Measurements from ENCODE around the gene GLS. TPM values are rescaled to one million over a fixed set of nuclear protein-coding genes. Genes with fewer than 3 reads are reported as not detected.
"Not testable (repeated sequence)": the region's sequence is repeated elsewhere in the genome, so short reads cannot be mapped to it uniquely, and the experiment has no call there.

The GLS gene
- total RNA-seq, 6 experiments from 2014 or later = 191 to 431 (median 201) TPM

GRCh38 chr2:190881598-190882410 lies 1.2 kb downstream of the GLS start:
- TF ChIP-seq CTCF (IDR thresholded peaks at IDR 0.05) = no peak
- Mint-ChIP-seq H3K36me3 (ENCODE audit: low read depth) (peaks cover 40% of the 10 kb centered on the region), H3K4me1 (ENCODE audit: low read depth) (peaks cover 20% of the 10 kb centered on the region), H3K9me3 (peaks cover 3% of the 10 kb centered on the region; the same call in 1 of the 2 replicates), H3K4me3 (peak overlapping the region; percentile 95), H3K27ac (peak overlapping the region; percentile 93), H3K27me3 (ENCODE audit: insufficient read depth) (peaks cover 8% of the 10 kb centered on the region)
- DNase-seq = peak; percentile 67

GRCh38 chr2:190882411-190882766 lies 1.8 kb downstream of the GLS start:
- Mint-ChIP-seq H3K4me3 (peak overlapping the region; percentile 95), H3K9me3 (peaks cover 3% of the 10 kb centered on the region; the same call in 1 of the 2 replicates), H3K27me3 (ENCODE audit: insufficient read depth) (peaks cover 8% of the 10 kb centered on the region), H3K4me1 (ENCODE audit: low read depth) (peaks cover 21% of the 10 kb centered on the region), H3K36me3 (ENCODE audit: low read depth) (peaks cover 40% of the 10 kb centered on the region), H3K27ac (peak overlapping the region; percentile 93)
- no peak for DNase-seq
- TF ChIP-seq CTCF (IDR thresholded peaks at IDR 0.05) = no peak

GRCh38 chr2:190882856-190883582 lies 2.4 kb downstream of the GLS start:
- Mint-ChIP-seq H3K4me1 (ENCODE audit: low read depth) (peaks cover 27% of the 10 kb centered on the region), H3K4me3 (peak overlapping the region; percentile 95), H3K36me3 (ENCODE audit: low read depth) (peaks cover 40% of the 10 kb centered on the region), H3K27ac (peak overlapping the region; percentile 93), H3K9me3 (peaks cover 3% of the 10 kb centered on the region; the same call in 1 of the 2 replicates), H3K27me3 (ENCODE audit: insufficient read depth) (peaks cover 8% of the 10 kb centered on the region)
- TF ChIP-seq CTCF (IDR thresholded peaks at IDR 0.05) = no peak
- DNase-seq = no peak

GRCh38 chr2:190885844-190886243 lies 5.2 kb downstream of the GLS start:
- H3K4me3 Mint-ChIP-seq = peak overlapping the region; percentile 95
- not testable (repeated sequence) for H3K9me3 Mint-ChIP-seq; H3K27ac Mint-ChIP-seq; DNase-seq; H3K27me3 Mint-ChIP-seq (ENCODE audit: insufficient read depth)
- peaks cover 55% of the 10 kb centered on the region for H3K4me1 Mint-ChIP-seq (ENCODE audit: low read depth)
- peaks cover 53% of the 10 kb centered on the region for H3K36me3 Mint-ChIP-seq (ENCODE audit: low read depth)

GRCh38 chr2:190887089-190887488 lies 6.5 kb downstream of the GLS start:
- H3K4me1 Mint-ChIP-seq (ENCODE audit: low read depth) = peaks cover 67% of the 10 kb centered on the region
- TF ChIP-seq CTCF (IDR thresholded peaks at IDR 0.05) = no peak
- peaks cover 3% of the 10 kb centered on the region; the same call in 1 of the 2 replicates for H3K27me3 Mint-ChIP-seq (ENCODE audit: insufficient read depth)
- H3K27ac Mint-ChIP-seq = no peak overlapping the region
- no peaks in the 10 kb centered on the region for H3K9me3 Mint-ChIP-seq
- peaks cover 56% of the 10 kb centered on the region for H3K36me3 Mint-ChIP-seq (ENCODE audit: low read depth)
- peak overlapping the region; percentile 95; the same call in 1 of the 2 replicates for H3K4me3 Mint-ChIP-seq
- DNase-seq = no peak

GRCh38 chr2:190888449-190888848 lies 7.8 kb downstream of the GLS start:
- Mint-ChIP-seq H3K27ac (peak overlapping the region; percentile 4), H3K4me3 (peak overlapping the region; percentile 66), H3K4me1 (ENCODE audit: low read depth) (peaks cover 71% of the 10 kb centered on the region), H3K9me3 (no peaks in the 10 kb centered on the region), H3K27me3 (ENCODE audit: insufficient read depth) (peaks cover 3% of the 10 kb centered on the region; the same call in 1 of the 2 replicates), H3K36me3 (ENCODE audit: low read depth) (peaks cover 50% of the 10 kb centered on the region)
- TF ChIP-seq CTCF (IDR thresholded peaks at IDR 0.05) = no peak
- DNase-seq = no peak
